H9 (cell line): Measurements from ENCODE around the gene ATXN7. TPM values are rescaled to one million over a fixed set of nuclear protein-coding genes. Genes with fewer than 3 reads are reported as not detected.

ENCODE experiments used
- DNase-seq: peaks from one replicate; pipeline ENCODE4 v3.0.0-alpha.2; 2017
- H2AFZ ChIP-seq: one replicate; pipeline ENCODE4 v1.6.1; 2013; ENCODE audit warnings: mild to moderate bottlenecking, low read length, control low read depth, moderate library complexity
- H2AK5ac ChIP-seq: 2 replicates; pipeline ENCODE4 v1.6.1; 2013; ENCODE audit warnings: low read length, control low read depth, mixed read lengths; ENCODE audit not compliant: insufficient read length
- H2BK120ac ChIP-seq: one replicate; pipeline ENCODE4 v1.6.1; 2013; ENCODE audit warnings: low read depth, mild to moderate bottlenecking, low read length, control low read depth, inconsistent platforms; ENCODE audit not compliant: poor library complexity, severe bottlenecking
- H2BK12ac ChIP-seq: 2 replicates; pipeline ENCODE4 v1.6.1; 2013; ENCODE audit warnings: low read length, control low read depth, mixed read lengths, low read depth; ENCODE audit not compliant: insufficient read length
- H2BK15ac ChIP-seq: 2 replicates; pipeline ENCODE4 v1.6.1; 2013; ENCODE audit warnings: low read depth, low read length, control low read depth
- H2BK20ac ChIP-seq: one replicate; pipeline ENCODE4 v1.6.1; 2013; ENCODE audit warnings: low read depth, mild to moderate bottlenecking, low read length, control low read depth, inconsistent platforms; ENCODE audit not compliant: poor library complexity, severe bottlenecking
- H2BK5ac ChIP-seq: 2 replicates; pipeline ENCODE4 v1.6.1; 2013; ENCODE audit warnings: low read length, control low read depth, mixed read lengths; ENCODE audit not compliant: insufficient read length
- H3K14ac ChIP-seq: 2 replicates; pipeline ENCODE4 v1.6.1; 2013; ENCODE audit warnings: low read length, control low read depth; ENCODE audit not compliant: insufficient read depth
- H3K18ac ChIP-seq: 2 replicates; pipeline ENCODE4 v1.6.1; 2013; ENCODE audit warnings: low read depth, mild to moderate bottlenecking, mixed read lengths, low read length, control low read depth; ENCODE audit not compliant: insufficient read length
- H3K23ac ChIP-seq: 2 replicates; pipeline ENCODE4 v1.6.1; 2013; ENCODE audit warnings: low read length, control low read depth, mixed read lengths, low read depth; ENCODE audit not compliant: insufficient read length
- H3K23me2 ChIP-seq: 2 replicates; pipeline ENCODE4 v1.6.1; 2013; ENCODE audit warnings: low read depth, mild to moderate bottlenecking, mixed read lengths, low read length, control low read depth; ENCODE audit not compliant: insufficient read length, poor library complexity, severe bottlenecking
- H3K27ac ChIP-seq: 2 replicates; pipeline ENCODE4 v1.5.1; 2013; ENCODE audit warnings: low read length, control low read depth, mixed read lengths, low read depth; ENCODE audit not compliant: insufficient read length
- H3K27me3 ChIP-seq: 2 replicates; pipeline ENCODE4 v1.6.1; 2013; ENCODE audit warnings: low read length, control low read depth, inconsistent platforms; ENCODE audit not compliant: insufficient read depth
- H3K4ac ChIP-seq: 2 replicates; pipeline ENCODE4 v1.6.1; 2013; ENCODE audit warnings: low read depth, mild to moderate bottlenecking, control low read depth, inconsistent platforms, low read length, moderate library complexity
- H3K4me1 ChIP-seq: 2 replicates; pipeline ENCODE4 v1.6.1; 2013; ENCODE audit warnings: low read length, control low read depth, inconsistent platforms; ENCODE audit not compliant: insufficient read depth
- H3K4me2 ChIP-seq: 2 replicates; pipeline ENCODE4 v1.6.1; 2013; ENCODE audit warnings: low read length, control low read depth, mixed read lengths; ENCODE audit not compliant: insufficient read length, insufficient read depth
- H3K56ac ChIP-seq: 2 replicates; pipeline ENCODE4 v1.6.1; 2013; ENCODE audit warnings: low read depth, mild to moderate bottlenecking, mixed read lengths, low read length, control low read depth; ENCODE audit not compliant: insufficient read length
- H3K79me1 ChIP-seq: 2 replicates; pipeline ENCODE4 v1.6.1; 2013; ENCODE audit warnings: low read depth, mild to moderate bottlenecking, moderate library complexity, low read length, control low read depth, inconsistent platforms; ENCODE audit not compliant: insufficient read depth, poor library complexity, severe bottlenecking
- H3K79me2 ChIP-seq: 2 replicates; pipeline ENCODE4 v1.6.1; 2013; ENCODE audit warnings: low read length, control low read depth, inconsistent platforms; ENCODE audit not compliant: insufficient read depth
- H3K9ac ChIP-seq: 2 replicates; pipeline ENCODE4 v1.6.1; 2013; ENCODE audit warnings: low read length, control low read depth, mixed read lengths; ENCODE audit not compliant: insufficient read length; ENCODE audit errors: extremely low read depth
- H3K9me3 ChIP-seq: one replicate; pipeline ENCODE4 v1.6.1; 2013; ENCODE audit warnings: low read depth, low read length, inconsistent platforms; ENCODE audit not compliant: control insufficient read depth
- H3T11ph ChIP-seq: one replicate; pipeline ENCODE4 v1.6.1; 2013; ENCODE audit warnings: mild to moderate bottlenecking, low read length, control low read depth, inconsistent platforms
- H4K20me1 ChIP-seq: one replicate; pipeline ENCODE4 v1.6.1; 2013; ENCODE audit not compliant: control insufficient read depth, insufficient read length, insufficient read depth
- H4K5ac ChIP-seq: 2 replicates; pipeline ENCODE4 v1.6.1; 2013; ENCODE audit warnings: low read depth, mild to moderate bottlenecking, mixed read lengths, low read length, control low read depth; ENCODE audit not compliant: insufficient read length
- H4K8ac ChIP-seq: replicated peaks from 2 replicates; pipeline ENCODE4 v1.6.1; 2013; ENCODE audit warnings: low read length, control low read depth, mixed read lengths, low read depth; ENCODE audit not compliant: insufficient read length
- H4K91ac ChIP-seq: 2 replicates; pipeline ENCODE4 v1.6.1; 2013; ENCODE audit warnings: low read depth, mild to moderate bottlenecking, moderate library complexity, mixed read lengths, low read length, control low read depth; ENCODE audit not compliant: insufficient read length
- H3K27ac Mint-ChIP-seq, 3 experiments: 2 replicates in 2 of 3; 3 replicates in 1 of 3; pipeline ENCODE4 v1.8.0; 2020 to 2021; ENCODE audit warnings: mixed read lengths in 3 of 3, mild to moderate bottlenecking in 1 of 3, moderate library complexity in 1 of 3
- H3K27me3 Mint-ChIP-seq: 2 replicates; pipeline ENCODE4 v1.8.0; 2021; ENCODE audit warnings: low read depth, mild to moderate bottlenecking, moderate library complexity, mixed read lengths
- H3K36me3 Mint-ChIP-seq, 3 experiments: 2 replicates in 2 of 3; 3 replicates in 1 of 3; pipeline ENCODE4 v1.8.0; 2020 to 2021; ENCODE audit warnings: low read depth in 3 of 3, mixed read lengths in 3 of 3; ENCODE audit not compliant: insufficient read depth in 1 of 3
- H3K4me1 Mint-ChIP-seq, 2 experiments: 2 replicates each; pipeline ENCODE4 v1.8.0; 2020; ENCODE audit warnings: mixed read lengths in 2 of 2
- H3K4me3 Mint-ChIP-seq, 2 experiments: 2 replicates in 1 of 2; 3 replicates in 1 of 2; pipeline ENCODE4 v1.8.0; 2020 to 2021; ENCODE audit warnings: mild to moderate bottlenecking in 2 of 2, mixed read lengths in 2 of 2, moderate library complexity in 1 of 2
- H3K9me3 Mint-ChIP-seq, 2 experiments: 2 replicates in 1 of 2; 3 replicates in 1 of 2; pipeline ENCODE4 v1.8.0; 2020; ENCODE audit warnings: mild to moderate bottlenecking in 2 of 2, mixed read lengths in 2 of 2, moderate library complexity in 1 of 2
- CTCF ChIP-seq: fragments of 200-600 bp; sonication (generic); conservative IDR thresholded peaks from 3 replicates; pipeline ENCODE4 v1.8.0; 2021; ENCODE audit warnings: antibody characterized with exemption, mild to moderate bottlenecking
- WGBS: extraction: QIAGEN DNeasy Blood & Tissue Kit; methylation state at CpG from one replicate; pipeline ENCODE4 v1.1.7; 2013; ENCODE audit warnings: missing lambda C conversion rate, low lambda C conversion rate, mixed read lengths; ENCODE audit not compliant: insufficient read length; ENCODE audit errors: extremely low coverage; 5-methylcytosine and 5-hydroxymethylcytosine counted together
- total RNA-seq: library from RNA; stranded (reverse); gene quantifications from 2 replicates; pipeline ENCODE4 v1.2.1, GENCODE V29; 2021

Gene ATXN7
- total RNA-seq, 1 experiment from 2014 or later, result 21.5 TPM

- Histone ChIP-seq H2BK15ac (no peak overlapping the region; the same call in 1 of the 2 replicates), H3T11ph (no peak overlapping the region), H3K27me3 (no peaks in the 10 kb centered on the region), H3K23me2 (no peaks in the 10 kb centered on the region), H3K23ac (no peak overlapping the region), H3K9ac (no peak overlapping the region), H3K4me1 (no peaks in the 10 kb centered on the region; the same call in 1 of the 2 replicates), H2BK12ac (no peak overlapping the region), H4K5ac (no peak overlapping the region), H3K56ac (no peak overlapping the region), H2AFZ (no peak overlapping the region), H3K79me1 (no peaks in the 10 kb centered on the region), H4K20me1 (no peaks in the 10 kb centered on the region), H4K8ac (no peak overlapping the region), H3K4ac (no peak overlapping the region), H2AK5ac (no peak overlapping the region), H3K27ac (no peak overlapping the region), H3K4me2 (no peak overlapping the region), H2BK120ac (no peak overlapping the region), H4K91ac (no peak overlapping the region), H2BK5ac (no peak overlapping the region), H3K18ac (no peak overlapping the region), H3K9me3 (no peaks in the 10 kb centered on the region), H3K79me2 (no peaks in the 10 kb centered on the region), H3K14ac (no peak overlapping the region), H2BK20ac (no peak overlapping the region)
- Mint-ChIP-seq H3K27me3 (no peaks in the 10 kb centered on the region), H3K4me1 (peaks cover 4% of the 10 kb centered on the region in 2 experiments; a peak in 3 of 4 replicates), H3K4me3 (no peak overlapping the region), H3K36me3 (peaks cover 16 to 38% (median 24%) of the 10 kb centered on the region in 3 experiments), H3K27ac (no peak overlapping the region; a peak in 1 of 7 replicates), H3K9me3 (no peaks in the 10 kb centered on the region)
- no peak for TF ChIP-seq CTCF
- no CpG with 5 or more reads among the region's 2 CpGs for WGBS
- no peak for DNase-seq
Measured at GRCh38 chr3:63900459-63900858, 36.8 kb downstream of the ATXN7 start.
